Measurements from ENCODE around the gene NXPH1. TPM values are rescaled to one million over a fixed set of nuclear protein-coding genes. Genes with fewer than 3 reads are reported as not detected.

Gene NXPH1
- total RNA-seq, 2 donors from 2014 or later: 0.24 TPM; not detected in 1

- Histone ChIP-seq H3K9me3 (ENCODE audit: control insufficient read depth, low read length) (no peaks in the 10 kb centered on the region), H3K4me3 (ENCODE audit: low read length) (no peak overlapping the region), H3K36me3 (ENCODE audit: control insufficient read depth, insufficient read depth, low read length) (no peaks in the 10 kb centered on the region), H3K4me1 (ENCODE audit: control insufficient read depth, insufficient read depth, low read length) (no peaks in the 10 kb centered on the region), H3K27ac (ENCODE audit: low read depth, low read length) (no peak overlapping the region), H3K27me3 (ENCODE audit: control insufficient read depth, insufficient read depth, low read length, poor library complexity, severe bottlenecking) (no peaks in the 10 kb centered on the region), H3K9ac (ENCODE audit: extremely low read depth, low read length, poor library complexity, severe bottlenecking) (no peak overlapping the region)
- WGBS, 2 experiments (ENCODE audit: insufficient coverage in 1 of 2, insufficient read length in 1 of 2): 85 to 94% methylated on average over 2 of the region's 2 CpGs
- no peak for DNase-seq
- Mint-ChIP-seq H3K4me3 (no peak overlapping the region), H3K4me1 (no peaks in the 10 kb centered on the region), H3K9me3 (no peaks in the 10 kb centered on the region), H3K36me3 (ENCODE audit: low read depth) (no peaks in the 10 kb centered on the region), H3K27me3 (ENCODE audit: insufficient read depth) (no peaks in the 10 kb centered on the region), H3K27ac (no peak overlapping the region)
- TF ChIP-seq, protein P1, sequence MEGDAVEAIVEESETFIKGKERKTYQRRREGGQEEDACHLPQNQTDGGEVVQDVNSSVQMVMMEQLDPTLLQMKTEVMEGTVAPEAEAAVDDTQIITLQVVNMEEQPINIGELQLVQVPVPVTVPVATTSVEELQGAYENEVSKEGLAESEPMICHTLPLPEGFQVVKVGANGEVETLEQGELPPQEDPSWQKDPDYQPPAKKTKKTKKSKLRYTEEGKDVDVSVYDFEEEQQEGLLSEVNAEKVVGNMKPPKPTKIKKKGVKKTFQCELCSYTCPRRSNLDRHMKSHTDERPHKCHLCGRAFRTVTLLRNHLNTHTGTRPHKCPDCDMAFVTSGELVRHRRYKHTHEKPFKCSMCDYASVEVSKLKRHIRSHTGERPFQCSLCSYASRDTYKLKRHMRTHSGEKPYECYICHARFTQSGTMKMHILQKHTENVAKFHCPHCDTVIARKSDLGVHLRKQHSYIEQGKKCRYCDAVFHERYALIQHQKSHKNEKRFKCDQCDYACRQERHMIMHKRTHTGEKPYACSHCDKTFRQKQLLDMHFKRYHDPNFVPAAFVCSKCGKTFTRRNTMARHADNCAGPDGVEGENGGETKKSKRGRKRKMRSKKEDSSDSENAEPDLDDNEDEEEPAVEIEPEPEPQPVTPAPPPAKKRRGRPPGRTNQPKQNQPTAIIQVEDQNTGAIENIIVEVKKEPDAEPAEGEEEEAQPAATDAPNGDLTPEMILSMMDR (conservative IDR thresholded peaks at IDR 0.05): no peak
Measured at GRCh38 chr7:8516976-8517375, 83.6 kb downstream of the NXPH1 start.

DNA sequence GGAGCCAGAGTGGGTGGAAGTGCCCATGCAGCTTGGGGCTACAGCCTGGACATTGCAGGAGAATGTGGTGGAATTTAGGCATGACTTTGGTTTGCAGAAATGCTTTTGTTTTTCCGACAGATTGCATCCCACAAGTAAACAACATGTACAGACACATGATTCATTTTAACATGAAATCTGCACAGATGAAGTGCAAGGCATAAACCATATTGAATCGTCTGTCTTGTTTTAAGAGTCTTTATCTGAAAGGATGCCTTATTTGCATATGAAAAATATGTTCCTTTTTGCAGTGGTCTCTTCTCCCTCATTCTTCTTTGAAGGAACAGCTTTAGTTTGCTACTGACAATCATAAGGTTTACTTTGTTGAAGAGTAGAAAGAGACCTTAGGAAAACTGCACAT lies 94.9 kb downstream of the NXPH1 start:
- TF ChIP-seq, protein P1 (conservative IDR thresholded peaks at IDR 0.05): no peak
- no peak overlapping the region for H3K27ac ChIP-seq (ENCODE audit: low read depth, low read length)

DNA sequence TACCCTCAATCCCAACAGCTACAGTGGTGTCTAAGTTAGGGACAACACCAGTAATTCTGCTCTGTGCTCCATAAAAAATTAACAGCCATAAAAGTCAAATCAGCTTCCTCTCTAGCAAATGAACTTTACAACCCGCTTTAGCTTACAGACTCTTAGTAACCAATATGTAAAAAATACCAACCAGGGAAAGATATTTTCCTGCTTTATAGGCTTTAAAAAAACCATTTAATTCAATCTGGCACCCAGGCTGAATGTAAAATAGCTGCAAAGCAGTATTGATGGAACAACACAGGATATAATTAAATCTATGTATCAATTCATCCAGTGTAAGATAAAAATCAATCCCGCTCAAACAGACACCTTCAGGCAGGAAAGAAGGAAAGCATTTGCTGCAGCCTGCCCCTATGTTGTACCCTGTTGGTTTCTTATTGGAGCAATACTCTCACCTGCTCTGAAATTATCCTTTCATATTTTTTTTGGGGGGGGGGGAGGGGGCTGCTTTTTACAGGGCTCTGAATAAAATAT lies 98.6 kb downstream of the NXPH1 start:
- Mint-ChIP-seq H3K4me3 (no peak overlapping the region), H3K4me1 (peaks cover 2% of the 10 kb centered on the region), H3K27ac (no peak overlapping the region), H3K36me3 (ENCODE audit: low read depth) (no peaks in the 10 kb centered on the region), H3K27me3 (ENCODE audit: insufficient read depth) (no peaks in the 10 kb centered on the region), H3K9me3 (no peaks in the 10 kb centered on the region)
- H3K9ac ChIP-seq (ENCODE audit: extremely low read depth, low read length, poor library complexity, severe bottlenecking): no peak overlapping the region
- no peak for DNase-seq
- WGBS, 2 experiments (ENCODE audit: insufficient coverage in 1 of 2, insufficient read length in 1 of 2): 96% methylated on average over 2 of the region's 2 CpGs; no CpG with 5 or more reads in 1 of the 2 experiments
- H3K4me1 ChIP-seq (ENCODE audit: control insufficient read depth, insufficient read depth, low read length): no peaks in the 10 kb centered on the region
- TF ChIP-seq, protein P1 (conservative IDR thresholded peaks at IDR 0.05): no peak
- no peaks in the 10 kb centered on the region for H3K9me3 ChIP-seq (ENCODE audit: control insufficient read depth, low read length)
- no peak overlapping the region for H3K27ac ChIP-seq (ENCODE audit: low read depth, low read length)
- H3K27me3 ChIP-seq (ENCODE audit: control insufficient read depth, insufficient read depth, low read length, poor library complexity, severe bottlenecking): no peaks in the 10 kb centered on the region
- H3K36me3 ChIP-seq (ENCODE audit: control insufficient read depth, insufficient read depth, low read length): no peaks in the 10 kb centered on the region
- H3K4me3 ChIP-seq (ENCODE audit: low read length): no peak overlapping the region

More for the DNA sequence above, 94.9 kb downstream of the NXPH1 start:
- Mint-ChIP-seq H3K36me3 (ENCODE audit: low read depth) (no peaks in the 10 kb centered on the region), H3K27ac (no peak overlapping the region), H3K27me3 (ENCODE audit: insufficient read depth) (no peaks in the 10 kb centered on the region), H3K9me3 (peaks cover 25% of the 10 kb centered on the region), H3K4me3 (no peak overlapping the region), H3K4me1 (no peaks in the 10 kb centered on the region)
- Histone ChIP-seq H3K4me3 (ENCODE audit: low read length) (no peak overlapping the region), H3K27me3 (ENCODE audit: control insufficient read depth, insufficient read depth, low read length, poor library complexity, severe bottlenecking) (no peaks in the 10 kb centered on the region), H3K9ac (ENCODE audit: extremely low read depth, low read length, poor library complexity, severe bottlenecking) (no peak overlapping the region), H3K4me1 (ENCODE audit: control insufficient read depth, insufficient read depth, low read length) (no peaks in the 10 kb centered on the region), H3K9me3 (ENCODE audit: control insufficient read depth, low read length) (no peaks in the 10 kb centered on the region), H3K36me3 (ENCODE audit: control insufficient read depth, insufficient read depth, low read length) (no peaks in the 10 kb centered on the region)
- 89 to 93% methylated on average over 2 of the region's 2 CpGs for whole genome bisulfite sequencing, 2 experiments (ENCODE audit: insufficient coverage in 1 of 2, insufficient read length in 1 of 2)
- DNase-seq: no peak
